ENCODE results near the gene VASN.

VASN gene

GRCh38 chr16:4426021-4426684 lies 54.5 kb downstream of the VASN start:
- no peak for DNase-seq (ENCODE audit: low read depth)

- DNase-seq (ENCODE audit: low read depth) = no peak
These were observed 55.2 kb downstream of the VASN start for GRCh38 chr16:4426722-4427372.

- no peak for DNase-seq (ENCODE audit: low read depth)
These were observed 56.9 kb downstream of the VASN start for GRCh38 chr16:4428500-4428899.

GRCh38 chr16:4431023-4431422 lies 59.4 kb downstream of the VASN start:
- DNase-seq (ENCODE audit: low read depth) = no peak

Data from HS-5 (cell line).